ENCODE data around the gene GNAQ. TPM values are rescaled to one million over a fixed set of nuclear protein-coding genes. Genes with fewer than 3 reads are reported as not detected.

GNAQ gene
- total and polyA plus RNA-seq, 8 donors = 13.1 to 75.3 (median 38.5) TPM

DNA sequence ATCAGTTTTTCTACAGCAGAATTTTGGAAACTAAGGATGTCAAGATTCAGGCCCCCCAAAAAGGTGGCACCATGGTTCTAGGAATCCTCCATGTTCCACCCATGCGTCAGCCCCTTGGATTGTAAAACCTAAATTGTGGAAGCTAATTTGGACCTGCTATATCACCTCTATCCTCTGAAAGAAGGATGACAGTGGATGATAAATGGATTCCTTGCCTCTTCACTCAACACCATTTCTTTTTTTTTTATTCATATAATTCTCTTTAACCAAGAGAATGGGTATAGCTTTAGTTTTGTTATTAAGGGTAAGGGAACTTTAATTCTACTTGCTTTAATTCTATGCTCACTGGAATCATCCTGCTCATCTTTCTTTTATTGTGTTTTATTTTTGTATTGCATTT, 71.8 kb downstream of the GNAQ start:
- Histone ChIP-seq H3K9me3 (no peaks in the 10 kb centered on the region), H3K4me1 (peaks cover 4 to 71% (median 42%) of the 10 kb centered on the region in 4 donors), H3K27me3 (no peaks in the 10 kb centered on the region), H3K4me3 (no peak overlapping the region), H3K36me3 (no peaks in the 10 kb centered on the region), H3K27ac (no peak overlapping the region)
- intact Hi-C loops (cut with DNase I; ENCODE audit: low total_unique reads) = no loop called here
- TF ChIP-seq, protein P1, sequence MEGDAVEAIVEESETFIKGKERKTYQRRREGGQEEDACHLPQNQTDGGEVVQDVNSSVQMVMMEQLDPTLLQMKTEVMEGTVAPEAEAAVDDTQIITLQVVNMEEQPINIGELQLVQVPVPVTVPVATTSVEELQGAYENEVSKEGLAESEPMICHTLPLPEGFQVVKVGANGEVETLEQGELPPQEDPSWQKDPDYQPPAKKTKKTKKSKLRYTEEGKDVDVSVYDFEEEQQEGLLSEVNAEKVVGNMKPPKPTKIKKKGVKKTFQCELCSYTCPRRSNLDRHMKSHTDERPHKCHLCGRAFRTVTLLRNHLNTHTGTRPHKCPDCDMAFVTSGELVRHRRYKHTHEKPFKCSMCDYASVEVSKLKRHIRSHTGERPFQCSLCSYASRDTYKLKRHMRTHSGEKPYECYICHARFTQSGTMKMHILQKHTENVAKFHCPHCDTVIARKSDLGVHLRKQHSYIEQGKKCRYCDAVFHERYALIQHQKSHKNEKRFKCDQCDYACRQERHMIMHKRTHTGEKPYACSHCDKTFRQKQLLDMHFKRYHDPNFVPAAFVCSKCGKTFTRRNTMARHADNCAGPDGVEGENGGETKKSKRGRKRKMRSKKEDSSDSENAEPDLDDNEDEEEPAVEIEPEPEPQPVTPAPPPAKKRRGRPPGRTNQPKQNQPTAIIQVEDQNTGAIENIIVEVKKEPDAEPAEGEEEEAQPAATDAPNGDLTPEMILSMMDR (IDR thresholded peaks at IDR 0.05) = no peak
- no peak for TF ChIP-seq EP300 (IDR thresholded peaks at IDR 0.05)
- TF ChIP-seq POLR2AphosphoS5 (IDR thresholded peaks at IDR 0.05) = no peak
- TF ChIP-seq POLR2A (IDR thresholded peaks at IDR 0.05) = no peak
- no peak for DNase-seq
- 86 to 100% (median 98%) methylated on average over 1 of the region's 1 CpG for WGBS, 5 donors

GRCh38 chr9:77957652-77958051, 74.0 kb downstream of the GNAQ start:
- H3K27me3 ChIP-seq = no peaks in the 10 kb centered on the region
- no peak overlapping the region for H3K4me3 ChIP-seq
- DNase-seq = no peak
- H3K36me3 ChIP-seq = no peaks in the 10 kb centered on the region
- intact Hi-C loops (cut with DNase I; ENCODE audit: low total_unique reads) = no loop called here
- no peak for TF ChIP-seq POLR2AphosphoS5 (IDR thresholded peaks at IDR 0.05)
- TF ChIP-seq, protein P1 (IDR thresholded peaks at IDR 0.05) = no peak
- TF ChIP-seq EP300 (IDR thresholded peaks at IDR 0.05) = no peak
- no peak for TF ChIP-seq POLR2A (IDR thresholded peaks at IDR 0.05)
- peaks cover 24 to 85% (median 57%) of the 10 kb centered on the region in 4 donors for H3K4me1 ChIP-seq
- H3K27ac ChIP-seq = no peak overlapping the region
- no peaks in the 10 kb centered on the region for H3K9me3 ChIP-seq
- whole genome bisulfite sequencing, 5 donors = 66 to 83% (median 81%) methylated on average over 5 of the region's 5 CpGs

GRCh38 chr9:77956555-77956954, 75.1 kb downstream of the GNAQ start:
- H3K9me3 ChIP-seq = no peaks in the 10 kb centered on the region
- WGBS, 5 donors = 55 to 77% (median 73%) methylated on average over 2 of the region's 2 CpGs
- H3K36me3 ChIP-seq = no peaks in the 10 kb centered on the region
- intact Hi-C loops (cut with DNase I; ENCODE audit: low total_unique reads) = no loop called here
- no peak for DNase-seq
- H3K27ac ChIP-seq = no peak overlapping the region
- H3K4me3 ChIP-seq = no peak overlapping the region
- no peaks in the 10 kb centered on the region for H3K27me3 ChIP-seq
- TF ChIP-seq POLR2AphosphoS5 (IDR thresholded peaks at IDR 0.05) (no peak), EP300 (IDR thresholded peaks at IDR 0.05) (no peak), POLR2A (IDR thresholded peaks at IDR 0.05) (no peak)
- TF ChIP-seq, protein P1 (IDR thresholded peaks at IDR 0.05) = no peak
- peaks cover 30 to 85% (median 59%) of the 10 kb centered on the region in 4 donors for H3K4me1 ChIP-seq

DNA sequence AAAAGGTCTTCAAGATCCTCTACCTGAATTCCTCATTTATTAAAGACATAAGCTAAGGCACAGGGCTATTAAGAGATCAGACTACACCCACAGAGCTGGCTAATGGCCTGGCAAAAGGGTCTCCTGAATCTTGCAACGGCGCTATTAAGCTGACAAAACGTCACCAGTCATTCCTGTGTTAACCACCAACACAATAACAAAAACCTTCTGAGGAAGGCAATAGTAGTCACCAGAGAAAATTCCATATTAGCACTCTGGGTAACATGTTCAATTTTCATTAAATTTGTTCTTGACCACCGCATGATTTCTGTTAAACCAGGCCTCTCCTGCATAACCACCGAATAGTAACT, 77.0 kb downstream of the GNAQ start:
- H3K36me3 ChIP-seq = no peaks in the 10 kb centered on the region
- no peaks in the 10 kb centered on the region for H3K27me3 ChIP-seq
- H3K27ac ChIP-seq = peak overlapping the region in 2 of 5 donors; percentile 27 to 64
- TF ChIP-seq POLR2A (IDR thresholded peaks at IDR 0.05) = no peak
- no peak for TF ChIP-seq EP300 (IDR thresholded peaks at IDR 0.05)
- no peak for TF ChIP-seq POLR2AphosphoS5 (IDR thresholded peaks at IDR 0.05)
- TF ChIP-seq, protein P1 (IDR thresholded peaks at IDR 0.05) = no peak
- H3K4me1 ChIP-seq = peaks cover 34 to 81% (median 58%) of the 10 kb centered on the region in 4 donors
- H3K9me3 ChIP-seq = no peaks in the 10 kb centered on the region
- intact Hi-C loops (cut with DNase I; ENCODE audit: low total_unique reads) = no loop called here
- 68 to 85% (median 76%) methylated on average over 5 of the region's 5 CpGs for WGBS, 5 donors
- H3K4me3 ChIP-seq = no peak overlapping the region
- no peak for DNase-seq
